Suprapubic skin (tissue), 4 donors: ENCODE results near the gene RGMA. TPM values are rescaled to one million over a fixed set of nuclear protein-coding genes. Genes with fewer than 3 reads are reported as not detected.

ENCODE experiments used
- DNase-seq, 2 donors: peaks; one replicate each; pipeline ENCODE4 v3.0.0-alpha.2; 2019; ENCODE audit warnings: low spot score in 2 of 2
- H3K27ac ChIP-seq: fragments of 200-600 bp; sonication (generic); one replicate; pipeline ENCODE4 v1.5.1; 2019
- H3K27me3 ChIP-seq: fragments of 200-600 bp; sonication (generic); one replicate; pipeline ENCODE4 v1.5.1; 2019
- H3K36me3 ChIP-seq: fragments of 200-600 bp; sonication (generic); one replicate; pipeline ENCODE4 v1.5.1; 2019
- H3K4me1 ChIP-seq: fragments of 200-600 bp; sonication (generic); one replicate; pipeline ENCODE4 v1.5.1; 2019
- H3K4me3 ChIP-seq: fragments of 200-600 bp; sonication (generic); one replicate; pipeline ENCODE4 v1.5.1; 2019; ENCODE audit warnings: mild to moderate bottlenecking
- H3K9me3 ChIP-seq: fragments of 200-600 bp; sonication (generic); one replicate; pipeline ENCODE4 v1.5.1; 2019
- EP300 ChIP-seq: sonication (generic); formaldehyde crosslinking; IDR thresholded peaks from one replicate; pipeline ENCODE4 v1.6.1; 2017; ENCODE audit warnings: antibody characterized with exemption
- POLR2A ChIP-seq, 2 donors: fragments of 450-650 bp; IDR thresholded peaks; one replicate each; pipeline ENCODE4 v1.6.1; 2017; ENCODE audit warnings: antibody characterized with exemption in 2 of 2, mild to moderate bottlenecking in 2 of 2, moderate library complexity in 2 of 2
- POLR2AphosphoS5 ChIP-seq, 3 donors: sonication (generic); formaldehyde crosslinking; IDR thresholded peaks; one replicate each; pipeline ENCODE4 v1.6.1; 2017; ENCODE audit warnings: antibody characterized with exemption in 3 of 3
- WGBS: methylation state at CpG from one replicate; pipeline ENCODE4 v1.1.5; 2018; 5-methylcytosine and 5-hydroxymethylcytosine counted together
- total RNA-seq, 4 donors: library from RNA; depleted of rRNA; stranded (reverse); fragments of >200 nt; gene quantifications; one replicate each; pipeline ENCODE4 v1.1.0, GENCODE V29; 2016
- TF ChIP-seq, protein P1 (sequence below), 2 donors: fragments of 200-600 bp in 1 of 2; fragments of 450-650 bp in 1 of 2; sonication (generic) in 1 of 2; IDR thresholded peaks; one replicate each; pipeline ENCODE4 v1.5.1; 2016 to 2019; ENCODE audit warnings: antibody characterized with exemption in 2 of 2, mild to moderate bottlenecking in 1 of 2, moderate library complexity in 1 of 2

The RGMA gene
- total RNA-seq, 4 donors from 2014 or later: 11.1 to 18.7 (median 15.6) TPM

DNA sequence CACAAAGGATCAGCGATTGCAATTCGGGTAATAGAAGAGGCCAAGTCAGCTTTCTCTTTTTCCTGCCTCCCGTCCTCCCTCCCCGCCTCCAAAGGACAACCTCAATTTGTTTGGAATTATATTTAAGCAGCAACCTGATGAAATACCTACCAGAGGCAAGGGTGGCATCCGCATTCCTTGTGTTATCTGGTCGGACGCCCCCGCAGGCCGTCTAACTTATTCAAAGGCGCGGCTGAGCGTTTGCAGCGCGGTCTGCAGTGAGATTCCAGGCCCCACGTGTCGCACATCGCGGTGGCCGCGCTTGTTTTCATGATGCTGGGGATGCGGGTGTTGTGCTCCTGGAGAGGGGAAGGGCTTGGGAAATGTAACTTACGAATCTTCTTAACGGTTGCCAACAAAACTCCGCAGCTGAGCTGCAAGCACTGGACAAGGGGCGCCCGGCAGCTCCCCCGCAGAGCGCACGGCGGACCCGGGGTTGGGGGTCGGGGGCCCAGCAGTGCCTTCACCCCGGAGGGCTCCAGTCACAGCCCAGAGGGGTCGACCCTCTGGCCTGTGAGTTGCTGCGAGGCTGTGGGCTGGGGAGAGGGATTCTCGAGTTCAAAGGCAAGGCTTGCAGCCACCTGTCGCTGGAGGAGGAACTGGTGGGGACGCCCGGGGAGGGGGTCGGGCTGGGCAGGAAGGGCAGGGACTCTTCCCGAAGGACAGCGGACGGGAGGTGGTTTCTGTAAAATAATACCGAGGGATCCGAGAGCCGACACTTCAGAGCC is 20.5 kb upstream of the RGMA start:
- no peak for TF ChIP-seq POLR2A (IDR thresholded peaks at IDR 0.05)
- no peak for TF ChIP-seq POLR2AphosphoS5 (IDR thresholded peaks at IDR 0.05)
- no peak for TF ChIP-seq EP300
- TF ChIP-seq, protein P1, sequence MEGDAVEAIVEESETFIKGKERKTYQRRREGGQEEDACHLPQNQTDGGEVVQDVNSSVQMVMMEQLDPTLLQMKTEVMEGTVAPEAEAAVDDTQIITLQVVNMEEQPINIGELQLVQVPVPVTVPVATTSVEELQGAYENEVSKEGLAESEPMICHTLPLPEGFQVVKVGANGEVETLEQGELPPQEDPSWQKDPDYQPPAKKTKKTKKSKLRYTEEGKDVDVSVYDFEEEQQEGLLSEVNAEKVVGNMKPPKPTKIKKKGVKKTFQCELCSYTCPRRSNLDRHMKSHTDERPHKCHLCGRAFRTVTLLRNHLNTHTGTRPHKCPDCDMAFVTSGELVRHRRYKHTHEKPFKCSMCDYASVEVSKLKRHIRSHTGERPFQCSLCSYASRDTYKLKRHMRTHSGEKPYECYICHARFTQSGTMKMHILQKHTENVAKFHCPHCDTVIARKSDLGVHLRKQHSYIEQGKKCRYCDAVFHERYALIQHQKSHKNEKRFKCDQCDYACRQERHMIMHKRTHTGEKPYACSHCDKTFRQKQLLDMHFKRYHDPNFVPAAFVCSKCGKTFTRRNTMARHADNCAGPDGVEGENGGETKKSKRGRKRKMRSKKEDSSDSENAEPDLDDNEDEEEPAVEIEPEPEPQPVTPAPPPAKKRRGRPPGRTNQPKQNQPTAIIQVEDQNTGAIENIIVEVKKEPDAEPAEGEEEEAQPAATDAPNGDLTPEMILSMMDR (IDR thresholded peaks at IDR 0.05): no peak
- WGBS: 76% methylated on average over 30 of the region's 46 CpGs
- Histone ChIP-seq H3K9me3 (no peaks in the 10 kb centered on the region), H3K4me3 (no peak overlapping the region), H3K36me3 (no peaks in the 10 kb centered on the region), H3K4me1 (no peaks in the 10 kb centered on the region), H3K27ac (no peak overlapping the region), H3K27me3 (peaks cover 5% of the 10 kb centered on the region)
- no peak for DNase-seq

DNA sequence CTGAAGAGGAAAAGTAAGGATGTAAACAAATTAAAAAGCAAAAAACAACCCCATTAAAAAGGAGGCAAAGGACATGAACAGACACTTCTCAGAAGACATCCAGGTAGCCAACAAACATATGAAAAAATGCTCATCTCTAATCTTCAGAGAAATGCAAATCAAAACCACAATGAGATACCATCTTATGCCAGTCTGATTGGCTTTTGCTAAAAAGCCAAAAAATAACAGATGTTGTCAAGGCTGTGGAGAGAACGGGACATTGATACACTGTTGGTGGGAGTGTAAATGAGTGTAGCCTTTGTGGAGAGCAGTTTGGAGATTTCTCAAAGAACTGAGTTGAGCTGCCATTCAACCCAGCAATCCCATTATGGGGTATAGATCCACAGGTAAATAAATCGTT is 18.6 kb upstream of the RGMA start:
- 83% methylated on average over 2 of the region's 2 CpGs for whole genome bisulfite sequencing

DNA sequence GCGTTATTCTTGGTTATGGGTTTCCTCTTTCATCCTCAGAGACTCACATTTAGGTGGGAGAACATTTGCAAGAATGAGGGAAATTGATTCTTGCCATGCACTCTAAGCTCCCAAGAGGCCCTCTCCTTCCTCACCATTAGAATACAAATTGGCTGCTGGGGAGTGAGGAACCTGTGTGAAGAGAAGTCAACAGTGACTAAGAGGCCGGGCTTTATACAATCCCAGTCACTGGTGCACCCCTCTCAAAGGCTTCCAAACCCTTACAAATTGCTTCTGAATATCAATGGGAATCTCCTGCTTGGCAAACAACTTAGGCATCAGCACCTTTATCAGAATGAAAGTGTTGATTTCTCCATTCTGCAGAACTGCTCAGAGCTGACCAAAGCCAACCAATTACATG is 16.5 kb upstream of the RGMA start:
- H3K36me3 ChIP-seq: no peaks in the 10 kb centered on the region
- TF ChIP-seq POLR2AphosphoS5 (IDR thresholded peaks at IDR 0.05) (no peak), EP300 (no peak)
- TF ChIP-seq, protein P1 (IDR thresholded peaks at IDR 0.05): no peak
- 73% methylated on average over 2 of the region's 2 CpGs for WGBS
- no peak overlapping the region for H3K4me3 ChIP-seq
- no peaks in the 10 kb centered on the region for H3K4me1 ChIP-seq
- peaks cover 8% of the 10 kb centered on the region for H3K27me3 ChIP-seq
- DNase-seq: no peak
- no peaks in the 10 kb centered on the region for H3K9me3 ChIP-seq
- H3K27ac ChIP-seq: no peak overlapping the region

More for the DNA sequence above, 18.6 kb upstream of the RGMA start:
- Histone ChIP-seq H3K27ac (no peak overlapping the region), H3K4me3 (no peak overlapping the region), H3K36me3 (no peaks in the 10 kb centered on the region), H3K9me3 (no peaks in the 10 kb centered on the region), H3K4me1 (no peaks in the 10 kb centered on the region), H3K27me3 (peaks cover 8% of the 10 kb centered on the region)
- DNase-seq: no peak
- TF ChIP-seq POLR2AphosphoS5 (IDR thresholded peaks at IDR 0.05) (no peak), POLR2A (IDR thresholded peaks at IDR 0.05) (no peak), EP300 (no peak)
- TF ChIP-seq, protein P1 (IDR thresholded peaks at IDR 0.05): no peak

DNA sequence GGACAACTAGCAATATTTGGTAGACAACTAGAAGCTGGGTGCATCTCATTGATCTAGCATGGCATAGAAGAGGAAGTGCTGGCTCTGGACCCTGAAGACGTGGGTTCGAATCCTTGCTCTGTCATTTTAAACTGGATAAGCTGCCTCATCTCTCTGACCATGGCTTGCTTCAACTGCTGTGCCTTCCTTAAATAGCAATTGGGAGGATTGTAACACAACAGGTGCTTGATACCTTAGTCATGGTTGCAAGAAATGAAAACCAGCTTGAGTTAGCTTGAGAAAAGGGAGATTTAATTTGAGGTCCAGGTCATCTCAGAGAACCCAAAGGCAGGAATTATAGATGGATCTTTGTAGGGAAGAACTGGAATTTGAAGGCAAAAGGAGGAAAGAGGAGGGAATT is 14.8 kb upstream of the RGMA start:
- no peak for DNase-seq
- WGBS: 92% methylated on average over 2 of the region's 2 CpGs
- TF ChIP-seq POLR2AphosphoS5 (IDR thresholded peaks at IDR 0.05): no peak
- TF ChIP-seq, protein P1 (IDR thresholded peaks at IDR 0.05): no peak
- TF ChIP-seq EP300: no peak
- TF ChIP-seq POLR2A (IDR thresholded peaks at IDR 0.05): no peak
- Histone ChIP-seq H3K9me3 (no peaks in the 10 kb centered on the region), H3K27ac (no peak overlapping the region), H3K36me3 (no peaks in the 10 kb centered on the region), H3K4me3 (no peak overlapping the region), H3K4me1 (no peaks in the 10 kb centered on the region), H3K27me3 (peaks cover 8% of the 10 kb centered on the region)

DNA sequence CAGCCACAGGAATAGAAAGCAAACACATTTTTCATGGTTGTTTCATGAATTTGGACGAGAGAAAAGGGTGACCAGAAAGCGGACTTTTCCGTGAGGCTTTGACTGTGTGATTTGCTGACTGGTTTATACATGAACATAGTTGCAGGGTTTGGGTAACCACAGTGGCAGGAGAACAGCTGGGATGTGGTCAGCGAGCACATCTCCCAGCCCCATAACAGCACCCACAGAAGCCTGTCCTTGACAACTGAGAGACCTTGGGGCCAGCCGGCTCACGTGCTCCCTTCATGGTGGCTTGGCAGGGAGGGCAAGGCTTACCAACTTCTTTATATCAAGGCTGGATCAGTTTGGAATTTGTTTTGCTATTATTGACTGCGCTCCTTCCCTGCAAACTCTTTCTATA is 13.2 kb upstream of the RGMA start:
- DNase-seq: no peak
- Histone ChIP-seq H3K4me3 (no peak overlapping the region), H3K27me3 (peaks cover 7% of the 10 kb centered on the region), H3K9me3 (no peaks in the 10 kb centered on the region), H3K4me1 (no peaks in the 10 kb centered on the region), H3K27ac (no peak overlapping the region), H3K36me3 (no peaks in the 10 kb centered on the region)
- TF ChIP-seq, protein P1 (IDR thresholded peaks at IDR 0.05): no peak
- 90% methylated on average over 7 of the region's 7 CpGs for WGBS
